NB4 (cell line): ENCODE measurements around the gene PHKG1.
"Not testable (repeated sequence)": the region's sequence is repeated elsewhere in the genome, so short reads cannot be mapped to it uniquely, and the experiment has no call there.

Source experiments
- DNase-seq: peaks from one replicate; pipeline ENCODE4 v3.0.0; 2010; ENCODE audit warnings: low read depth
- H3K4me3 ChIP-seq: one replicate; pipeline ENCODE4 v1.5.1; 2011; ENCODE audit warnings: mild to moderate bottlenecking, low read depth, low read length, moderate library complexity
- MYC ChIP-seq: IDR thresholded peaks from 2 replicates; pipeline ENCODE4 v1.6.1; 2011; ENCODE audit warnings: low read depth, low read length
- POLR2A ChIP-seq: IDR thresholded peaks from 2 replicates; pipeline ENCODE4 v1.6.1; 2011; ENCODE audit warnings: mild to moderate bottlenecking; ENCODE audit not compliant: insufficient read length; ENCODE audit errors: extremely low read depth
- TF ChIP-seq, protein P1 (sequence below): IDR thresholded peaks from 2 replicates; pipeline ENCODE4 v1.6.1; 2011; ENCODE audit warnings: low read depth, low read length
- TF ChIP-seq, protein P2 (sequence below): IDR thresholded peaks from one replicate; pipeline ENCODE4 v1.5.1; 2012; ENCODE audit warnings: low read depth, low read length

PHKG1 gene

DNA sequence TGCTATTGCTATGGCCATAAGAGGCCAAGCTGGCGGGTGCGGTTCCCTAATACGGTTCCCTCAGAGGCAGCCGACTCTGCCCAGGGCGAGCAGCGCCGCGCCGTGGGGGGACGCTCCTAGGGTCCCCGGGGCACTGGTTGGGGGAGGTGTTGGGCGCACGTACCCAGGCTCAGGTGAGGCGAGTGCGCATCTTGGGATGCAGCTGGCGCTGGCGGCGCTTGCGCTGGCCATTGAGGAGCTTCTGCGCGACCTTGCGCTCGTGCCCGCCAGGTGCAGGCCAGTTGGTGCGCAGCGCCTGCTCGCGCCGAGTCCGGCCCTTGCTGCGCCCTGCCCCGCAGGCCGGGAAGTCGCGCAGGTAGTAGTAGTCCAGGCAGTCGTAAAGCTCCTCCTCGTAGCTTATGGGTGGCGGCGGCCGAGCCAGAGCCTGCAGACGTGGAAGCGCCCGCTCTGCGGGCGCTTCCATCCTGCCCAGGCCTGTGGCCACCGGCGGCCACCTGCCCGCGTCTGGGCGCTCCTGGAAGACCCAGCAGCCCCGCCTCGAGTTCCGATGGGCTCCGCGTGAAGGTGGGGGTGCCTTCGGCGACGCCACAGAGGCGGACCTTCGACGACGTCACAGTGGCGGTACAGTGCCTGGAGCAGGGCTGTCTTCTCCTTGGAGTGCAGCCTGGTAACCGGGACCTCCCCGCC is 23.2 kb upstream of the PHKG1 start, which contains the start of gene NUPR2:
Gene NUPR2 (minus strand): TSS at position 566 of the 687 bp plus-strand sequence. CDS start 103 bp downstream, at position 463.
- H3K4me3 ChIP-seq, result no peak within 1 kb of the TSS
- DNase-seq, result no peak
- TF ChIP-seq POLR2A (no peak), MYC (no peak)
- TF ChIP-seq, protein P1, sequence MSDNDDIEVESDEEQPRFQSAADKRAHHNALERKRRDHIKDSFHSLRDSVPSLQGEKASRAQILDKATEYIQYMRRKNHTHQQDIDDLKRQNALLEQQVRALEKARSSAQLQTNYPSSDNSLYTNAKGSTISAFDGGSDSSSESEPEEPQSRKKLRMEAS, result no peak
- TF ChIP-seq, protein P2, sequence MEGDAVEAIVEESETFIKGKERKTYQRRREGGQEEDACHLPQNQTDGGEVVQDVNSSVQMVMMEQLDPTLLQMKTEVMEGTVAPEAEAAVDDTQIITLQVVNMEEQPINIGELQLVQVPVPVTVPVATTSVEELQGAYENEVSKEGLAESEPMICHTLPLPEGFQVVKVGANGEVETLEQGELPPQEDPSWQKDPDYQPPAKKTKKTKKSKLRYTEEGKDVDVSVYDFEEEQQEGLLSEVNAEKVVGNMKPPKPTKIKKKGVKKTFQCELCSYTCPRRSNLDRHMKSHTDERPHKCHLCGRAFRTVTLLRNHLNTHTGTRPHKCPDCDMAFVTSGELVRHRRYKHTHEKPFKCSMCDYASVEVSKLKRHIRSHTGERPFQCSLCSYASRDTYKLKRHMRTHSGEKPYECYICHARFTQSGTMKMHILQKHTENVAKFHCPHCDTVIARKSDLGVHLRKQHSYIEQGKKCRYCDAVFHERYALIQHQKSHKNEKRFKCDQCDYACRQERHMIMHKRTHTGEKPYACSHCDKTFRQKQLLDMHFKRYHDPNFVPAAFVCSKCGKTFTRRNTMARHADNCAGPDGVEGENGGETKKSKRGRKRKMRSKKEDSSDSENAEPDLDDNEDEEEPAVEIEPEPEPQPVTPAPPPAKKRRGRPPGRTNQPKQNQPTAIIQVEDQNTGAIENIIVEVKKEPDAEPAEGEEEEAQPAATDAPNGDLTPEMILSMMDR, result no peak

DNA sequence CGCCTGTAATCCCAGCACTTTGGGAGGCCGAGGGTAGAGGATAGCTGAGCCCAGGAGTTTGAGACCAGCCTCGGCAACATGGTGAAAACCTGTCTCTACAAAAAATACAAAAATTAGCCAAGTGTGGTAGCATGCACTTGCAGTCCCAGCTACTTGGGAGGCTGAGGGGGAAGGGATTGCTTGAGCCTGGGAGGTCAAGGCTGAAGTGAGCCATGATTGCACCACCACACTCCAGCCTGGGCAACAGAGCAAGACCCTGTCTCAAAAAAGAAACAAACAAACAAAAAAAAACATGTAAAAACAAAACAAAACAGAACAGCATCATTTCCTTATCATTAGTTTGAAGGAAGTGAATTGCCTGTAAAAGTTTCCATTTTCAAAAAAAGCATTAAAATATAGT is 19.5 kb upstream of the PHKG1 start:
- H3K4me3 ChIP-seq, DNase-seq: not testable (repeated sequence)

- TF ChIP-seq POLR2A (no peak), MYC (no peak)
- TF ChIP-seq, protein P2, result no peak
- TF ChIP-seq, protein P1, result no peak
- no peak for DNase-seq
- H3K4me3 ChIP-seq, result no peak overlapping the region
Observed at GRCh38 chr7:56110611-56111010, 17.9 kb upstream of the PHKG1 start.

- DNase-seq, result no peak
- no peak for TF ChIP-seq MYC
- no peak for TF ChIP-seq POLR2A
- TF ChIP-seq, protein P1, result no peak
- TF ChIP-seq, protein P2, result no peak
- H3K4me3 ChIP-seq, result no peak overlapping the region
Observed at GRCh38 chr7:56107954-56108258, 15.2 kb upstream of the PHKG1 start.

- TF ChIP-seq, protein P1, result peak; percentile 60
- TF ChIP-seq, protein P2, result no peak
- peak; percentile 91 for TF ChIP-seq MYC
- TF ChIP-seq POLR2A, result peak; percentile 89
- DNase-seq, result peak; percentile 100
- peak within 1 kb of the TSS; percentile 94 for H3K4me3 ChIP-seq
Observed at GRCh38 chr7:56106108-56107073, 13.6 kb upstream of the PHKG1 start, which contains the start of gene CHCHD2. TSS of gene CHCHD2 (minus strand) at chr7:56106476. CDS start at chr7:56106413, 63 bp downstream.

- DNase-seq, result peak; percentile 76
- TF ChIP-seq MYC, result peak; percentile 30; the same call in 1 of the 2 replicates
- no peak for TF ChIP-seq POLR2A
- TF ChIP-seq, protein P2, result no peak
- TF ChIP-seq, protein P1, result no peak
- peak overlapping the region; percentile 94 for H3K4me3 ChIP-seq
Observed at GRCh38 chr7:56105508-56105907, 12.8 kb upstream of the PHKG1 start.

- H3K4me3 ChIP-seq, result peak overlapping the region; percentile 35
- not testable (repeated sequence) for DNase-seq
Observed at GRCh38 chr7:56104138-56104537, 11.4 kb upstream of the PHKG1 start.
